NOMO-1 treated with DMSO at 0.1 percent for 48 hours (cell line): ENCODE measurements around the gene PTPRG.

Experiments used
- DNase-seq: peaks from one replicate; lab custom pipeline; 2025; ENCODE audit not compliant: unreplicated experiment; lab: John Stamatoyannopoulos, UW

The PTPRG gene

GRCh38 chr3:62201438-62202035 lies 640.2 kb downstream of the PTPRG start:
- DNase-seq: peak; percentile 18

GRCh38 chr3:62203152-62203551 lies 641.8 kb downstream of the PTPRG start:
- DNase-seq: no peak

GRCh38 chr3:62203561-62203960 lies 642.2 kb downstream of the PTPRG start:
- DNase-seq: no peak

GRCh38 chr3:62207197-62207596 lies 645.8 kb downstream of the PTPRG start:
- DNase-seq: no peak

- DNase-seq: no peak
Measured at GRCh38 chr3:62208385-62208784, 647.0 kb downstream of the PTPRG start.

- DNase-seq: no peak
Measured at GRCh38 chr3:62209101-62209500, 647.7 kb downstream of the PTPRG start.

- no peak for DNase-seq
Measured at GRCh38 chr3:62210011-62210410, 648.6 kb downstream of the PTPRG start.

GRCh38 chr3:62211675-62212429 lies 650.5 kb downstream of the PTPRG start:
- DNase-seq: no peak

- no peak for DNase-seq
Measured at GRCh38 chr3:62214850-62215249, 653.5 kb downstream of the PTPRG start.

- no peak for DNase-seq
Measured at GRCh38 chr3:62220616-62221015, 659.2 kb downstream of the PTPRG start.

- DNase-seq: no peak
Measured at GRCh38 chr3:62225051-62225450, 663.7 kb downstream of the PTPRG start.

- no peak for DNase-seq
Measured at GRCh38 chr3:62226601-62227339, 665.4 kb downstream of the PTPRG start.

GRCh38 chr3:62228467-62228866 lies 667.1 kb downstream of the PTPRG start:
- DNase-seq: no peak

GRCh38 chr3:62229211-62229610 lies 667.8 kb downstream of the PTPRG start:
- no peak for DNase-seq

GRCh38 chr3:62229908-62230307 lies 668.5 kb downstream of the PTPRG start:
- no peak for DNase-seq

GRCh38 chr3:62233065-62233464 lies 671.7 kb downstream of the PTPRG start:
- no peak for DNase-seq

- no peak for DNase-seq
Measured at GRCh38 chr3:62236016-62236415, 674.6 kb downstream of the PTPRG start.

GRCh38 chr3:62237286-62237948 lies 676.0 kb downstream of the PTPRG start:
- DNase-seq: no peak

GRCh38 chr3:62238003-62238402 lies 676.6 kb downstream of the PTPRG start:
- DNase-seq: peak; percentile 69

GRCh38 chr3:62238431-62238830 lies 677.1 kb downstream of the PTPRG start:
- peak; percentile 43 for DNase-seq

- DNase-seq: no peak
Measured at GRCh38 chr3:62241279-62241678, 679.9 kb downstream of the PTPRG start.
